HG02884 (cell line): ENCODE results near the gene CLDN19.

Source experiments
- ATAC-seq: cut with Tn5 transposase; IDR thresholded peaks from one replicate; pipeline ENCODE4 v1.9.1; 2021; ENCODE audit warnings: mild to moderate bottlenecking, moderate library complexity; ENCODE audit not compliant: unreplicated experiment

The CLDN19 gene

GRCh38 chr1:42739753-42740700 is at the start of gene CLDN19:
Gene CLDN19, minus strand, starts transcription at chr1:42740236. Its CDS starts 173 bp downstream, at chr1:42740063.
- no peak for ATAC-seq

- no peak for ATAC-seq
Measured at GRCh38 chr1:42788021-42788420, 48.0 kb upstream of the CLDN19 start.

GRCh38 chr1:42786097-42786496 is 46.1 kb upstream of the CLDN19 start:
- no peak for ATAC-seq

GRCh38 chr1:42784946-42785693 is 45.1 kb upstream of the CLDN19 start, which contains the start of gene TMEM269:
Gene TMEM269, plus strand, starts transcription at chr1:42784991. Its CDS starts 4,903 bp downstream, at chr1:42789894.
- no peak for ATAC-seq

- no peak for ATAC-seq
Measured at GRCh38 chr1:42784547-42784945, 44.5 kb upstream of the CLDN19 start.

GRCh38 chr1:42783092-42783491 is 43.1 kb upstream of the CLDN19 start:
- ATAC-seq: no peak

GRCh38 chr1:42780176-42780575 is 40.1 kb upstream of the CLDN19 start:
- no peak for ATAC-seq

GRCh38 chr1:42779725-42780124 is 39.7 kb upstream of the CLDN19 start:
- no peak for ATAC-seq

GRCh38 chr1:42777852-42778251 is 37.8 kb upstream of the CLDN19 start:
- no peak for ATAC-seq

GRCh38 chr1:42776502-42776901 is 36.5 kb upstream of the CLDN19 start:
- ATAC-seq: no peak

- no peak for ATAC-seq
Measured at GRCh38 chr1:42774928-42775526, 35.0 kb upstream of the CLDN19 start.

- ATAC-seq: no peak
Measured at GRCh38 chr1:42773420-42773819, 33.4 kb upstream of the CLDN19 start.

- ATAC-seq: no peak
Measured at GRCh38 chr1:42769811-42770210, 29.8 kb upstream of the CLDN19 start.

- no peak for ATAC-seq
Measured at GRCh38 chr1:42768172-42768571, 28.1 kb upstream of the CLDN19 start.

GRCh38 chr1:42767510-42768000 is 27.5 kb upstream of the CLDN19 start:
- ATAC-seq: peak; percentile 2

- ATAC-seq: peak; percentile 88
Measured at GRCh38 chr1:42766741-42767509, 26.9 kb upstream of the CLDN19 start, which contains the start of the genes C1orf50 and P3H1. Gene C1orf50, plus strand, starts transcription at chr1:42767249. Its CDS starts 63 bp downstream, at chr1:42767312. Gene P3H1, minus strand, starts transcription at chr1:42767028. Its CDS starts 57 bp downstream, at chr1:42766971.

- ATAC-seq: peak; percentile 19
Measured at GRCh38 chr1:42765832-42766740, 26.1 kb upstream of the CLDN19 start.

GRCh38 chr1:42765269-42765668 is 25.2 kb upstream of the CLDN19 start:
- ATAC-seq: no peak

GRCh38 chr1:42762269-42762668 is 22.2 kb upstream of the CLDN19 start:
- ATAC-seq: no peak
